Activated T-helper 1 cell treated with anti-CD3 and anti-CD28 coated beads, Interleukin-12 subunit alpha, Interleukin-12 subunit beta, Interleukin-2, Interleukin-4 antibody, amounts not matched to agents 30 ng/mL and 10 ng/mL and 1 ng/mL, durations not matched to agents 14 hours and 24 hours and 36 hours (primary cell): Measurements from ENCODE around the gene GPA33. TPM values are rescaled to one million over a fixed set of nuclear protein-coding genes. Genes with fewer than 3 reads are reported as not detected.

Experiments used
- DNase-seq: peaks from one replicate; pipeline ENCODE4 v3.0.0; 2021; ENCODE audit warnings: low spot score
- H3K27ac Mint-ChIP-seq: one replicate; pipeline ENCODE4 v1.8.0; 2021; ENCODE audit warnings: mild to moderate bottlenecking, mixed read lengths
- H3K27me3 Mint-ChIP-seq: one replicate; pipeline ENCODE4 v1.8.0; 2022; ENCODE audit warnings: mild to moderate bottlenecking, moderate library complexity, mixed read lengths; ENCODE audit not compliant: insufficient read depth
- H3K36me3 Mint-ChIP-seq: one replicate; pipeline ENCODE4 v1.8.0; 2021; ENCODE audit warnings: low read depth, mixed read lengths
- H3K4me1 Mint-ChIP-seq: one replicate; pipeline ENCODE4 v1.8.0; 2021; ENCODE audit warnings: low read depth, mixed read lengths
- H3K4me3 Mint-ChIP-seq: one replicate; pipeline ENCODE4 v1.8.0; 2021; ENCODE audit warnings: mild to moderate bottlenecking, moderate library complexity, mixed read lengths
- H3K9me3 Mint-ChIP-seq: one replicate; pipeline ENCODE4 v1.8.0; 2021; ENCODE audit warnings: mixed read lengths
- intact Hi-C: fragments of 100-400 bp; cut with micrococcal nuclease; formaldehyde crosslinking; loops from one replicate; pipeline ENCODE4 v1.15.1; 2024
- total RNA-seq: library from RNA; stranded (reverse); gene quantifications from 2 replicates; pipeline ENCODE4 v1.2.3, GENCODE V29; 2022

Gene GPA33
- total RNA-seq, 1 donor from 2014 or later: 0.08 TPM

DNA sequence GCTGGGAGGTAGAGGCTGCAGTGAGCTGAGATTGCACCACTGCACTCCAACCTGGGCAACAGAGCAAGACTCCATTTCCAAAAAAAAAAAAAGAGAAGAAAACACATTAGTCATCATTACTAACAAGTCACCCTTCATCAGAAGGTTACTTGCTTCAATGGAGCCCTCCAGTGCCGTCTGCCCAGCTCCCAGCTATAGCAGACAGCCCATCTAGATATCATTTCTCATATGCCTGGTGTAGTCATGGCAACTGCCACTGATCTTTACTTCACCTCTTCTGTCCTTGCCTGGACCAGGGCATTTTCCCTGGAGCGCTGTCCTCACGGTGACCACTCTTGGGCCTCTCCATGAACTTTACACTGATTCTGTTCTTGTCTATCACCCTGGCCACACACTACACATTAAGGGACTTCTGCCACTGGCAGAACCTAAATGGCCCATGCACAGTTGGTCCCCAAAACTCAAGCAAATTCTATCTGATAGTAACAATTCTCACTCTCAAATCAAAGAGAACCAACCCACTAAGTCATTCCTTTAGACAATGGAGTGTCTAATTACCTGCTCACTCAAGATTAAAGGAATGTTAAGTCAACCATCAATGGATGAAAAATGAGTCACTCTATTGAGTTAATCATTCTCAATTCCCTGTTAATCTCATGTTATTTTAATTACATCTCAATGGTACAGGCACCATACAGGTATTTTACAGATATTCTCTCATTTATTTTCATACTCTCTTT lies 12.9 kb downstream of the GPA33 start:
- intact Hi-C loops: no loop called here
- no peak for DNase-seq
- Mint-ChIP-seq H3K36me3 (peaks cover 2% of the 10 kb centered on the region), H3K9me3 (no peaks in the 10 kb centered on the region), H3K4me1 (peaks cover 12% of the 10 kb centered on the region), H3K27ac (no peak overlapping the region), H3K4me3 (no peak overlapping the region), H3K27me3 (peaks cover 11% of the 10 kb centered on the region)

DNA sequence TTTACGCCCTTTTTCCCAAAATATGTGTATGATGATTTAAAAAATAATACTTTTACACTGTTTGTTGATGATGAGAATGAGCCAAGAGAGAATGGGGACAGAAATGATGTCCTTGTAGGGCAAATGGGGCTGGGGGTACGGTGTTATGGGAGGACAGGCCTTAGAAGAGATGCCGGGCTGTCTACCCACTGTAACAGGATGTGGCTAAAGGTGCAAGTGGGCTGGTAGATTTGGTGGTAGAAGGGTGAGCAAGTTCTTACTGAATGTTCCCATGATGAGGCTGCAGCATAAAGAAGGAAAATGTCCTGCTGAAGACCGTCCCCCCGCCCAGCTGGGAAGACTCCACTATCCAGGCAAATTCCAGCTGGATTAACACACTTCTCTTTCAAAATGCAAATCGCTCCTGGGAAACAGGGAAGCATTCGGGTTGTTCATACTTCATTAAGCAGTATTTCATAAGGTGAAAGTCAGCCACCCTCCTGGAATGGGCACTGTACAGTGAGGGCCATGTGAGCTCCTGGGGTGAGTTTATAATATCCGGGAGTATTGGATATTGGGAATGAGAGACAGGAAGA lies 14.0 kb downstream of the GPA33 start:
- intact Hi-C loops: no loop called here

DNA sequence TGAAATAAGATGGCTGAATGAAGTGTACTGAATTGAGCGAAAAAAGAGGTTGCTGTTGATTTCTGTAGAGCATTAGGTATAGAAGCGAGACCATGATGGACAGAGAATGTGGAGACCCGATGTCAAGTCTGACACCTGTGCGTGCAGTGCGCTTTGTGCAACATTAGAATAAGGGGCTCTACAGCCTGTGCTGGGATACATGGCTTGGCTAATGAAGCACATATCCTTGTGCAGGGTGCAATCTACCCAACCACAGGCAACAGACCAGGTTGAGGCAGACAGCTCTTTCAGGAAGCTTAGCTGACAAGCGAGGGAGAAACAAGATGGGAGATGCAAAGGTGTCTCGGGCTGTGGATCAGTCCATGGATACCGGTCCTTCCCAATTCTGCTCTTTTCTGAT lies 18.9 kb downstream of the GPA33 start:
- Mint-ChIP-seq H3K27me3 (no peaks in the 10 kb centered on the region), H3K4me1 (peaks cover 9% of the 10 kb centered on the region), H3K27ac (no peak overlapping the region), H3K36me3 (no peaks in the 10 kb centered on the region), H3K4me3 (no peak overlapping the region), H3K9me3 (no peaks in the 10 kb centered on the region)
- no peak for DNase-seq
- intact Hi-C loops: no loop called here

More for the DNA sequence above, 14.0 kb downstream of the GPA33 start:
- Mint-ChIP-seq H3K4me3 (no peak overlapping the region), H3K27me3 (peaks cover 11% of the 10 kb centered on the region), H3K36me3 (peaks cover 1% of the 10 kb centered on the region), H3K9me3 (no peaks in the 10 kb centered on the region), H3K4me1 (peaks cover 12% of the 10 kb centered on the region), H3K27ac (peak overlapping the region; percentile 21)
- no peak for DNase-seq

DNA sequence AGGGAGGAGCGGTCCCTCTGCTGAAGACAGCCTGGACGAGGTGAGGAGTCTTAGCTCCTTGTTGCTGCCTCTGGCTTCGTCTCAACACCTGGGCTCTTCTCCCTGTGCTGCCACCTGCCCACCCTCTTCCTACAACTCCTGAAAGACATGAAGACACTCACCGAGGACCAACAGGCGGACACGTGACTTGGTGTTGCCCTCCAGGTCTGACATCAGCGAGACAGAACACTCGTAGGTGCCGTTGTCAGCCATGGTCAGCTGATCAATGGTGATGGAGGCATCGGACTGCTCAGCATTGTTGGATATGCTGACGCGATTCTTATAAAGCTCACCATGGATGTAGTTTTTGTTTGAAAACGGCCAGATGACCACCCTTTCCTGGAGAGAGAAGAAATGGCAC lies 21.4 kb downstream of the GPA33 start:
- Mint-ChIP-seq H3K4me3 (no peak overlapping the region), H3K9me3 (no peaks in the 10 kb centered on the region), H3K36me3 (no peaks in the 10 kb centered on the region), H3K4me1 (no peaks in the 10 kb centered on the region), H3K27me3 (no peaks in the 10 kb centered on the region), H3K27ac (no peak overlapping the region)
- intact Hi-C loops: loop anchor here (5.0 kb wide), 3 partner anchors 34 to 274 kb away; no protein-coding TSS in a partner anchor
- no peak for DNase-seq

DNA sequence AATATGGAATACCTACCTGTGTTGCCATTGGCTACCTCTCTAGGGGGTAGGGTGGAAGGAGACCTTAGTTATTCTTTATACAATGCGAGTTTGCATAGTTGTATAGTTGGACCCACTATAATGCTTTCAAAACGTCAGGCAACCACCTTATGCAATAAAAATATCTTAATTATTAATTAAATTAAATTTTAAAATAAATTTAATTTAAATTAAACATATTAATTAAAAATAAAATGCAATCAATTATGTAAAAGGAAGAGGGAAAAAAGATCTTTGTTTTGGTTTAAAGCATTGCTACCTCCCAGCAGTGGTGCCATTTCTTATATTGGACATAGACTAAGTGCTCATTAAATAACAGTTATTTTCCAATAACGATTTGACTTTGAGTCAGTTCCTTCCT lies 22.3 kb downstream of the GPA33 start:
- Mint-ChIP-seq H3K4me3 (no peak overlapping the region), H3K27me3 (no peaks in the 10 kb centered on the region), H3K36me3 (no peaks in the 10 kb centered on the region), H3K4me1 (no peaks in the 10 kb centered on the region), H3K9me3 (no peaks in the 10 kb centered on the region), H3K27ac (no peak overlapping the region)
- intact Hi-C loops: loop anchor here (2.0 to 5.0 kb wide), 4 partner anchors 34 to 343 kb away; no protein-coding TSS in a partner anchor
- DNase-seq: no peak

DNA sequence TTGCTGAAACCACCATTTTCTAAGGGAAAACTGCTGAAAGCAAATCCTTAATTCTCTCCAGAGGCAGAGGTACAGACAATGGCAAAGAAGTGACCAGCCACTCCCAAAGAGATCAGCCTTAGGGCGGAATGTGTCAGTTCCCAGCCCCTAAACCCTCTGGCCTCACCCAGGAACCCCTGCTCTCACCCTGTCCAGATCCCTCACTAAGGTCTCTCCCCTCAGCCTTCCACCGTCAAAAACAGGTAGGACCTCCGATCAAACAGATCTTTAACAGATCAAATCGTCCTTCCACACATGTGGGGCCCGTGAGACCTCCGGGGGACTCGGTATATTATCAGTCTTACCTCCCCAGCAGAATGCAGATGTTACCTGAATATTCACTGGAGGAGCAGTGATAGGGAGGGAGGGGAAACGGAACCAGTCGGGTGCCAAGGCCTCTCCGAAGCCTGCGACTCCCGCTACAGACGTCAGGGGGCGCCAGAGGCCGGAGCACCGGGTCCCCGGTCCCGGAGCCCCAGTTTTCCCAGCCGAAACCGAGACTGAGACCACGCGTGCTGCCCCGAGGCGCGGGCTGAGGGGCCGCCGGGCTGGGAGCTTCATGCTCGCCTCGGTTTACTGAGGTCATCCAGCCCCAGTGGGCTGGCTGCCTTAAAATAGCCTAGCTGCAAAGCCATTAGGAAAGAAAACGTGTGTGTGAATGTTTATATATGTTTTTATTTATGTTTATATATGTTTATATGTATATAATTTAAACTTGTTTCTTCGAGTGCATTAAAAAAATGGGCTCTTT lies 23.6 kb downstream of the GPA33 start:
- DNase-seq: peak; percentile 68
- Mint-ChIP-seq H3K4me1 (no peaks in the 10 kb centered on the region), H3K27ac (no peak overlapping the region), H3K4me3 (peak overlapping the region; percentile 31), H3K27me3 (no peaks in the 10 kb centered on the region), H3K36me3 (no peaks in the 10 kb centered on the region), H3K9me3 (no peaks in the 10 kb centered on the region)
- intact Hi-C loops: loop anchor here (1.0 to 5.0 kb wide), 11 partner anchors 36 to 490 kb away; partner anchors contain the start of gene POU2F1

DNA sequence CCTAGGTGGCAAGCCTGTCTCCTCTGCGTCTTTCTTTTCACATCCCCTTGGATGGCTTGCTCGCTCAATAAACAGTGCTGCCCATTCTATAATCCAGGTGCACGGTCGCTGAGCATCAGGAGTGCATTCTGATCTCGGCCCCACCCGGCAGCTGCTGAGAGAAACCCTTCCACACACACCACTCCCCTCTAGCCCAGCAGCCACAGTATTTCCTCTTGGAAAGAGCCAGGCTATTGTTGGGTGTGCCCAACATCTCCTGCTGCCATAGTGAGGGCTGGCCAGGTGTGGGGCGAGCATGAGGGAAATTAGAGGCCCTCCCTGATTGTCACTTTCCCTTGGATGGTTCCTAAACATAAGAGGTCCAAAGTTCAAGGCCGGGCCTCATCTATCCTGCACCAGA lies 24.7 kb downstream of the GPA33 start:
- Mint-ChIP-seq H3K27me3 (no peaks in the 10 kb centered on the region), H3K4me1 (no peaks in the 10 kb centered on the region), H3K27ac (no peak overlapping the region), H3K36me3 (no peaks in the 10 kb centered on the region), H3K4me3 (no peak overlapping the region), H3K9me3 (no peaks in the 10 kb centered on the region)
- intact Hi-C loops: loop anchor here (5.0 kb wide), 3 partner anchors 37 to 277 kb away; no protein-coding TSS in a partner anchor
- no peak for DNase-seq

DNA sequence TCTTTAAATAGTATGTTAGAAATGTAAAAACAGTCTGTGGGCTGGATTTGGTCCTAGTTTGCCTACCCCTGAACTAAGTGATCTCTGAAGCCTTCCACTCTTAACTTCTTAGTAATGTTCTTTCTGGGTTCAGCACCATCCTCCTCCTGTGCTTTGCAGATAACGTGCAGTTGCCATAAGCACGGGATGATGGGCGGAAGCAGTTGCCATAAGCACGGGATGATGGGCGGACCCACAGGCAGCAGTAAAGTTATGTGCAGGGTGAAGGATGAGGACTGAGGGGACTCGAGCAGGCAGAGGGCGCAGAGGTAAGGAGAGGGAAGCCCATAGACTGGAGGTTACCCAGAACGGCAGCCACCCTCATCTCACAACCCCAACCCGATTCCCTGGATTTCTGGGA lies 25.6 kb downstream of the GPA33 start:
- no peak for DNase-seq
- intact Hi-C loops: loop anchor here (5.0 kb wide), 3 partner anchors 38 to 278 kb away; no protein-coding TSS in a partner anchor
- Mint-ChIP-seq H3K9me3 (no peaks in the 10 kb centered on the region), H3K36me3 (no peaks in the 10 kb centered on the region), H3K27ac (no peak overlapping the region), H3K4me1 (peaks cover under 1% of the 10 kb centered on the region), H3K27me3 (no peaks in the 10 kb centered on the region), H3K4me3 (no peak overlapping the region)

DNA sequence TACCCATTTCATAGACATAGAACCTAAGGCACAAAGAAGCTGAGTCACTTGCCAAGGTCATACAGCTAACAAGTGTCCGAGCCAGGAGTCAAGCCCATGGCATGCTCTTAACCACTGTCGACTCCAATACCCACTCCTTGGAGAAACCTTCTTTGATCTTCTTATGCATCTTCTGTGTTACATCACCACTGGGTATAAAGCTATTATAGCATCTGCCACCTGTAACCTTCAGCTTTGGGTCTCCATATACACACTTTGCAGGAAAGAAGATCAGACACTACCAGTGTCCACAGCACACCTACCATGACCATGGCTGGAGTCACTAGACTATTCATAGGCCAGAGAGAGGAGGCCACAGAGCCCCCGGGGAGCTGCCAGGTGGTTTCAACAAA lies 29.1 kb downstream of the GPA33 start:
- Mint-ChIP-seq H3K4me3 (no peak overlapping the region), H3K27ac (no peak overlapping the region), H3K36me3 (no peaks in the 10 kb centered on the region), H3K9me3 (no peaks in the 10 kb centered on the region), H3K4me1 (peaks cover 8% of the 10 kb centered on the region), H3K27me3 (no peaks in the 10 kb centered on the region)
- intact Hi-C loops: no loop called here
- no peak for DNase-seq

DNA sequence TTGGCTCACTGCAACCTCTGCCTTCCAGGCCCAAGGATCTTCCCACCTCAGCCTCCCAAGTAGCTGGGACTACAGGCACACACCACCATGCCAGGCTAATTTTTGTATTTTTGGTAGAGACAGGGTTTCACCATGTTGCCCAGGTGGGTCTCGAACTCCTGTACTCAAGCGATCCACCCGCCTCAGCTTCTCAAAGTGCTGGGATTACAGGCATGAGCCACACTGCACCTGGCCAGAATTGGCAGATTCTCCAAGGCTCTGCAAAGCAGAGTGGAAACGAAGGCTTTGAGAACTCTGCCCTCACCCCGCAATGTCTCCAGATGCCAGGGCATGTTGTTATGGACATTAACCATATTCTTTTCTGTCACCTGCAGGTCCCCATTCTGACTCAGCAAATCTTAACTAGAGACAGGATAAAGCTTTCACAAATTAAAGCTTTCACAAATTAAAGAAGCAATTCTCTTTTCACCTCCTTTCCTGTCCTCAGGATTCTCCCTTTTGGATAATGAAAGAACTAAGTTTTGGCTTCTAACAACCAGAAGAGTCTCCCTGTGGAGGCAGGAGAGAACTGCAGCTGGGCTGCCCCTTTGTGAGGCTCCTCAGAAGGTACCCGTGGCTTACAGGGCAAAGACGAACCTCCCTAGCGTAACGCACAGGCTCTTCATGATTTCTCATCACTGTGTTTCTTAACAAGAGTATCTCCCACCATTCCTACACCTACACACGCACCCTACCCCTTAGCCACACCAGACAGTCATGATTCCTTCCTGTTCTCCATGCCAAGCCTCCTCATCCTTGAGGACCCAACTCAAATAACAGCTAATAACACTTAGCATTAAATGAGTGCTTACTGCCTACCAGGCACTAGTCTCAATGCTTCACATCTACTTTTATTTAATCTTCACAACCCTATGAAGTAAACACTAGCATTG lies 29.8 kb downstream of the GPA33 start:
- intact Hi-C loops: no loop called here
- H3K4me3 Mint-ChIP-seq: no peak overlapping the region

DNA sequence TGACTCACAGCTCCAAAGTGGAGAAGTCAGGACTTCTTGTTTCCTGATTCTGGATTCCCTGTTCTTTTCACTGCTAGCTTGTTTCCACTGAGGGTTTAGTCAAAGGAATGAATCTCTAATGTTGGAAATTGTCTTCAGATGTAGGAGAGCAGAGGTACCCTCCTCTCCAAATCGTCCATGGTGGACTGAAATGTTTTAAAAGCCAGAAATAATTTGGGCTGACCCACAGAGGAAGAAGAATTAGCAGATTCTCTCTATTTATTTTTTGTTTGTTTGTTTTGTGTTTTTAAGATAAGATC lies 30.4 kb downstream of the GPA33 start:
- no peaks in the 10 kb centered on the region for H3K9me3 Mint-ChIP-seq
- intact Hi-C loops: loop anchor here (1.0 to 10.0 kb wide), 7 partner anchors 15 to 1135 kb away; partner anchors contain the start of genes ILDR2 and TADA1
- no peak overlapping the region for H3K27ac Mint-ChIP-seq
- no peaks in the 10 kb centered on the region for H3K27me3 Mint-ChIP-seq
- no peak for DNase-seq
- H3K4me1 Mint-ChIP-seq: peaks cover 8% of the 10 kb centered on the region
- H3K4me3 Mint-ChIP-seq: no peak overlapping the region
- no peaks in the 10 kb centered on the region for H3K36me3 Mint-ChIP-seq

More for the DNA sequence above, 29.8 kb downstream of the GPA33 start:
- no peak for DNase-seq
- Mint-ChIP-seq H3K27me3 (no peaks in the 10 kb centered on the region), H3K36me3 (no peaks in the 10 kb centered on the region), H3K27ac (peak overlapping the region; percentile 10), H3K9me3 (no peaks in the 10 kb centered on the region), H3K4me1 (peaks cover 8% of the 10 kb centered on the region)
